CD4-positive, alpha-beta T cell treated with Interleukin-15 for 1 hour (primary cell): Measurements from ENCODE around the gene ABCA5.
"Not testable (repeated sequence)": the region's sequence is repeated elsewhere in the genome, so short reads cannot be mapped to it uniquely, and the experiment has no call there.

Experiments used
- DNase-seq: peaks from one replicate; pipeline ENCODE4 v3.0.0-alpha.2; 2020

The ABCA5 gene

GRCh38 chr17:69326377-69327059 lies 415 bp downstream of the ABCA5 start:
- no peak for DNase-seq

GRCh38 chr17:69325518-69326376 lies 1.2 kb downstream of the ABCA5 start:
- DNase-seq: no peak

GRCh38 chr17:69323806-69324205 lies 3.1 kb downstream of the ABCA5 start:
- no peak for DNase-seq

GRCh38 chr17:69320908-69321238 lies 6.1 kb downstream of the ABCA5 start:
- DNase-seq: no peak

- DNase-seq: no peak
These were observed 6.6 kb downstream of the ABCA5 start for GRCh38 chr17:69320210-69320907.

- no peak for DNase-seq
These were observed 9.3 kb downstream of the ABCA5 start for GRCh38 chr17:69317625-69318024.

- DNase-seq: no peak
These were observed 12.5 kb downstream of the ABCA5 start for GRCh38 chr17:69314246-69315065.

- DNase-seq: no peak
These were observed 21.8 kb downstream of the ABCA5 start for GRCh38 chr17:69305177-69305576.

GRCh38 chr17:69302682-69303081 lies 24.3 kb downstream of the ABCA5 start:
- DNase-seq: no peak

- no peak for DNase-seq
These were observed 26.7 kb downstream of the ABCA5 start for GRCh38 chr17:69300222-69300621.

GRCh38 chr17:69298120-69298722 lies 28.7 kb downstream of the ABCA5 start:
- DNase-seq: not testable (repeated sequence)

GRCh38 chr17:69287168-69287567 lies 39.8 kb downstream of the ABCA5 start:
- DNase-seq: no peak

- no peak for DNase-seq
These were observed 40.7 kb downstream of the ABCA5 start for GRCh38 chr17:69286257-69286656.

- no peak for DNase-seq
These were observed 42.3 kb downstream of the ABCA5 start for GRCh38 chr17:69284646-69285045.

GRCh38 chr17:69282002-69282401 lies 44.9 kb downstream of the ABCA5 start:
- DNase-seq: no peak

- not testable (repeated sequence) for DNase-seq
These were observed 50.7 kb downstream of the ABCA5 start for GRCh38 chr17:69276279-69276678.

- DNase-seq: no peak
These were observed 51.2 kb downstream of the ABCA5 start for GRCh38 chr17:69275751-69276150.

- no peak for DNase-seq
These were observed 55.9 kb downstream of the ABCA5 start for GRCh38 chr17:69271023-69271422.

- no peak for DNase-seq
These were observed 57.6 kb downstream of the ABCA5 start for GRCh38 chr17:69269131-69269998.

GRCh38 chr17:69268543-69269014 lies 58.4 kb downstream of the ABCA5 start:
- DNase-seq: no peak

GRCh38 chr17:69267219-69267618 lies 59.7 kb downstream of the ABCA5 start:
- no peak for DNase-seq
